Ovary (tissue), 7 donors: ENCODE data around the gene SORL1-AS1.

Experiments used
- DNase-seq, 5 donors: peaks; one replicate each; pipeline ENCODE4 v3.0.0-alpha.2; 2019 to 2020
- H3K27ac ChIP-seq, 2 donors: fragments of 200-600 bp; one replicate each; pipeline versions ENCODE4 v1.5.1 to v1.8.0; 2019 to 2022
- H3K27me3 ChIP-seq: fragments of 200-600 bp; one replicate; pipeline ENCODE4 v1.8.0; 2022
- H3K36me3 ChIP-seq: fragments of 200-600 bp; sonication (generic); one replicate; pipeline ENCODE4 v1.5.1; 2019
- H3K4me1 ChIP-seq: one replicate; pipeline ENCODE4 v1.8.1; 2013; ENCODE audit warnings: mild to moderate bottlenecking, moderate library complexity; ENCODE audit not compliant: insufficient read depth
- H3K4me3 ChIP-seq: fragments of 200-600 bp; sonication (generic); one replicate; pipeline ENCODE4 v1.5.1; 2017
- H3K9me3 ChIP-seq, 2 donors: fragments of 200-600 bp in 1 of 2; sonication (generic) in 1 of 2; one replicate each; pipeline versions ENCODE4 v1.5.1 to v1.8.1; 2013 to 2019; ENCODE audit warnings: mild to moderate bottlenecking in 1 of 2, moderate library complexity in 1 of 2
- CTCF ChIP-seq, 3 donors: fragments of 450-650 bp in 2 of 3; fragments of 200-600 bp in 1 of 3; IDR thresholded peaks; one replicate each; pipeline versions ENCODE4 v1.5.1 to v1.8.0; 2016 to 2022; ENCODE audit warnings: antibody characterized with exemption in 3 of 3, mild to moderate bottlenecking in 1 of 3
- EP300 ChIP-seq: sonication (generic); formaldehyde crosslinking; IDR thresholded peaks from one replicate; pipeline ENCODE4 v1.6.1; 2017; ENCODE audit warnings: antibody characterized with exemption
- POLR2A ChIP-seq: fragments of 450-650 bp; IDR thresholded peaks from one replicate; pipeline ENCODE4 v1.6.1; 2017; ENCODE audit warnings: antibody characterized with exemption, mild to moderate bottlenecking, moderate library complexity
- WGBS, 3 donors: extraction: QIAGEN DNeasy Blood & Tissue Kit in 1 of 3; methylation state at CpG; one replicate each; pipeline versions ENCODE4 v1.1.5 to v1.1.7; 2013 to 2017; 5-methylcytosine and 5-hydroxymethylcytosine counted together
- intact Hi-C, 4 donors: fragments of 100-400 bp; cut with DNase I; formaldehyde crosslinking; loops; one replicate each; pipeline versions ENCODE4 v1.11.0 to v1.15.1; 2022 to 2023
- donor health status: DM: no; HTN: no; CAD: no; lungs with moderate emphysema.
- donor health status: DM: no; HTN: no; CAD: no.
- donor health status: Bipolar disorder and iron deficiency.
- donor health status: DM: no; HTN: no; CAD: no.
- donor health status: DM: yes; HTN: yes; CAD: no.

The SORL1-AS1 gene

GRCh38 chr11:121473064-121473777 lies 20.5 kb upstream of the SORL1-AS1 start:
- intact Hi-C loops: loop anchor here in 1 of 4 donors (5.0 kb wide), 1 partner anchor 556 kb away; no protein-coding TSS in a partner anchor
- WGBS, 3 donors: 71 to 76% (median 73%) methylated on average over 8 of the region's 8 CpGs

GRCh38 chr11:121472312-121472711 lies 19.5 kb upstream of the SORL1-AS1 start:
- Histone ChIP-seq H3K4me3 (no peak overlapping the region), H3K27me3 (no peaks in the 10 kb centered on the region), H3K36me3 (no peaks in the 10 kb centered on the region), H3K9me3 (no peaks in the 10 kb centered on the region), H3K27ac (no peak overlapping the region), H3K4me1 (no peaks in the 10 kb centered on the region)
- no peak for TF ChIP-seq EP300
- TF ChIP-seq CTCF (IDR thresholded peaks at IDR 0.05): no peak
- no peak for TF ChIP-seq POLR2A
- intact Hi-C loops: loop anchor here in 1 of 4 donors (5.0 kb wide), 1 partner anchor 555 kb away; no protein-coding TSS in a partner anchor
- WGBS, 3 donors: 87 to 91% (median 88%) methylated on average over 2 of the region's 2 CpGs
- DNase-seq: no peak

More at GRCh38 chr11:121473064-121473777, 20.5 kb upstream of the SORL1-AS1 start:
- no peak overlapping the region for H3K27ac ChIP-seq
- DNase-seq: no peak
- H3K4me3 ChIP-seq: no peak overlapping the region
- no peaks in the 10 kb centered on the region for H3K36me3 ChIP-seq
- TF ChIP-seq EP300 (no peak), POLR2A (no peak), CTCF (IDR thresholded peaks at IDR 0.05) (no peak)
- H3K4me1 ChIP-seq: no peaks in the 10 kb centered on the region
- no peaks in the 10 kb centered on the region for H3K27me3 ChIP-seq
- no peaks in the 10 kb centered on the region for H3K9me3 ChIP-seq

DNA sequence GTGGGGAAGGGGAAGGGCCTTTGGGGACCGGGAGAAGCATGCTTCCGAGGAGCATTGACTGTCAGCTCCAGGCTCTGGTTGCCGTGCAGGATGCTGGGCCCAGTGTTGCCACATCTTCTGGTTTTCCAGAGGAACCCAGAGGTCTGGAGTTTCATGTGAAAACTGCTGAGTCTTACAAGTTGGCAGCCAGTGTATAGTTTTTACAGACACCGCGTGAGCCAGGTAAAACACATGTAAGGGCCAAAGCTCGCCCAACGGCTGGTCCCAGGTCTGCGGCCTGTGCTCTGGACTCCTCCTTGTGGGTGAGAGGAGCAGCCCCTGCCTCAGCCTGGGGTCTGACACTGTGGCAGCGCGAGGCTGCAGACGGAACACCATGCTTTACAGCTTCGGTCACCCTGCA lies 18.4 kb upstream of the SORL1-AS1 start:
- Histone ChIP-seq H3K27me3 (no peaks in the 10 kb centered on the region), H3K4me3 (no peak overlapping the region), H3K27ac (no peak overlapping the region), H3K9me3 (no peaks in the 10 kb centered on the region), H3K36me3 (no peaks in the 10 kb centered on the region), H3K4me1 (peaks cover 4% of the 10 kb centered on the region)
- intact Hi-C loops: loop anchor here in 1 of 4 donors (5.0 kb wide), 1 partner anchor 554 kb away; no protein-coding TSS in a partner anchor
- TF ChIP-seq EP300 (no peak), CTCF (IDR thresholded peaks at IDR 0.05) (no peak), POLR2A (no peak)
- no peak for DNase-seq
- WGBS, 3 donors: 88 to 97% (median 94%) methylated on average over 12 of the region's 12 CpGs

DNA sequence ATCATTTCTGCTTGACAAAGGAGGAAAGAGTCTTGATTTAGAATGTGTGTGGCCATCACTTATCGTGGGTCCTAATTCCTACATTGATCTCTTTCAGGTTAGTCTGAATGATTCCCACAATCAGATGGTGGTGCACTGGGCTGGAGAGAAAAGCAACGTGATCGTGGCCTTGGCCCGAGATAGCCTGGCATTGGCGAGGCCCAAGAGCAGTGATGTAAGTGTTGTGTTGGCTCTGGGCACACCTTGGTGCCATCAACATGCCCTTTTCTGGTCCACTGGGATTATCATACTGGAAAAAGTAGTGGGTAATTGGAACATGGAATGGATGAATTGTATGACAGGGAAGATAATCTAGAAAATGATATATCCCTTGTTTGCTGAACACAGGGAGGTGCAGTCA lies 17.1 kb upstream of the SORL1-AS1 start:
- TF ChIP-seq CTCF (IDR thresholded peaks at IDR 0.05) (no peak), EP300 (no peak), POLR2A (no peak)
- no peak overlapping the region for H3K4me3 ChIP-seq
- H3K9me3 ChIP-seq: no peaks in the 10 kb centered on the region
- peaks cover 7% of the 10 kb centered on the region for H3K4me1 ChIP-seq
- no peaks in the 10 kb centered on the region for H3K27me3 ChIP-seq
- intact Hi-C loops: loop anchor here in 1 of 4 donors (5.0 kb wide), 1 partner anchor 553 kb away; no protein-coding TSS in a partner anchor
- H3K27ac ChIP-seq: no peak overlapping the region
- no peak for DNase-seq
- 88 to 93% (median 92%) methylated on average over 5 of the region's 5 CpGs for WGBS, 3 donors
- H3K36me3 ChIP-seq: no peaks in the 10 kb centered on the region
